CD4-positive, CD25-positive, alpha-beta regulatory T cell (primary cell): ENCODE results near the gene HMCN1. TPM values are rescaled to one million over a fixed set of nuclear protein-coding genes. Genes with fewer than 3 reads are reported as not detected.

Source experiments
- ATAC-seq, 2 donors: fragments of 150-1000 bp; cut with Tn5 transposase; one replicate each; pipeline ENCODE4 v1.10.0; 2021; ENCODE audit warnings: low read depth in 2 of 2, moderate number of reproducible peaks in 2 of 2, moderate library complexity in 1 of 2
- DNase-seq, 3 donors: peaks; one replicate each; pipeline versions ENCODE4 v3.0.0 to v3.0.0-alpha.2; 2012 to 2022; ENCODE audit warnings: mixed read lengths in 1 of 3
- H3K27ac ChIP-seq: one replicate; pipeline ENCODE4 v1.7.0; 2013; ENCODE audit warnings: mild to moderate bottlenecking, low read length; ENCODE audit not compliant: insufficient read depth, poor library complexity, severe bottlenecking
- H3K27me3 ChIP-seq: one replicate; pipeline ENCODE4 v1.7.0; 2013; ENCODE audit warnings: low read length; ENCODE audit not compliant: control insufficient read depth, insufficient read depth
- H3K36me3 ChIP-seq: one replicate; pipeline ENCODE4 v1.7.0; 2013; ENCODE audit warnings: mild to moderate bottlenecking, low read length, moderate library complexity; ENCODE audit not compliant: control insufficient read depth, insufficient read depth
- H3K4me1 ChIP-seq: 2 replicates; pipeline ENCODE4 v1.7.0; 2013; ENCODE audit warnings: mild to moderate bottlenecking, low read length; ENCODE audit not compliant: insufficient read depth, control insufficient read depth, poor library complexity, severe bottlenecking
- H3K4me3 ChIP-seq: one replicate; pipeline ENCODE4 v1.7.0; 2013; ENCODE audit warnings: low read depth, mild to moderate bottlenecking, low read length, moderate library complexity
- H3K9me3 ChIP-seq, 2 experiments: 1 replicate in 1 of 2; 2 replicates in 1 of 2; pipeline ENCODE4 v1.7.0; 2013; ENCODE audit warnings: low read length in 2 of 2, mild to moderate bottlenecking in 1 of 2, moderate library complexity in 1 of 2; ENCODE audit not compliant: control insufficient read depth in 2 of 2
- H3K27ac Mint-ChIP-seq, 3 donors: one replicate each; pipeline ENCODE4 v1.8.0; 2020 to 2022; ENCODE audit warnings: mild to moderate bottlenecking in 3 of 3, mixed read lengths in 3 of 3, moderate library complexity in 2 of 3
- H3K27me3 Mint-ChIP-seq: one replicate; pipeline ENCODE4 v1.8.0; 2022; ENCODE audit warnings: mild to moderate bottlenecking, mixed read lengths
- H3K36me3 Mint-ChIP-seq: one replicate; pipeline ENCODE4 v1.8.0; 2020; ENCODE audit warnings: mixed read lengths
- H3K4me1 Mint-ChIP-seq, 4 donors: one replicate each; pipeline ENCODE4 v1.8.0; 2020 to 2022; ENCODE audit warnings: mixed read lengths in 4 of 4, mild to moderate bottlenecking in 1 of 4
- H3K4me3 Mint-ChIP-seq, 4 donors: one replicate each; pipeline ENCODE4 v1.8.0; 2020 to 2022; ENCODE audit warnings: mild to moderate bottlenecking in 4 of 4, mixed read lengths in 4 of 4, moderate library complexity in 3 of 4
- H3K9me3 Mint-ChIP-seq, 7 donors: one replicate each; pipeline ENCODE4 v1.8.0; 2020 to 2022; ENCODE audit warnings: mixed read lengths in 7 of 7, mild to moderate bottlenecking in 3 of 7, moderate library complexity in 2 of 7
- polyA plus RNA-seq, 4 donors: library from polyadenylated mRNA; unstranded; fragments of 300-500 nt; fragmentation: Illumina TruSeq; gene quantifications; one replicate each; pipeline ENCODE4 v1.2.3, GENCODE V29; 2021
- total RNA-seq: library from RNA; stranded (reverse); gene quantifications from one replicate; pipeline ENCODE4 v1.2.3, GENCODE V29; 2022

The HMCN1 gene
- total and polyA plus RNA-seq, 5 donors from 2014 or later = 0.07 to 0.81 (median 0.58) TPM; not detected in 1

GRCh38 chr1:185696422-185697150, 37.6 kb upstream of the HMCN1 start:
- peaks cover 22% of the 10 kb centered on the region for H3K4me1 ChIP-seq
- H3K36me3 Mint-ChIP-seq = no peaks in the 10 kb centered on the region
- H3K27me3 Mint-ChIP-seq = peaks cover 8% of the 10 kb centered on the region
- no peaks in the 10 kb centered on the region for H3K27me3 ChIP-seq
- DNase-seq (no peak), ATAC-seq (no peak)
- no peaks in the 10 kb centered on the region for H3K9me3 ChIP-seq
- H3K27ac ChIP-seq = no peak overlapping the region
- no peaks in the 10 kb centered on the region for H3K36me3 ChIP-seq
- no peak overlapping the region for H3K27ac Mint-ChIP-seq
- peaks cover 23 to 40% (median 30%) of the 10 kb centered on the region in 4 donors for H3K4me1 Mint-ChIP-seq
- no peak overlapping the region for H3K4me3 ChIP-seq
- peaks cover 0 to 3% (median 0%) of the 10 kb centered on the region in 7 donors for H3K9me3 Mint-ChIP-seq
- H3K4me3 Mint-ChIP-seq = no peak overlapping the region

GRCh38 chr1:185699874-185700273, 34.3 kb upstream of the HMCN1 start:
- Histone ChIP-seq H3K4me1 (peaks cover 9% of the 10 kb centered on the region), H3K36me3 (no peaks in the 10 kb centered on the region), H3K4me3 (no peak overlapping the region), H3K9me3 (no peaks in the 10 kb centered on the region), H3K27me3 (no peaks in the 10 kb centered on the region), H3K27ac (no peak overlapping the region)
- H3K27ac Mint-ChIP-seq = no peak overlapping the region
- H3K36me3 Mint-ChIP-seq = no peaks in the 10 kb centered on the region
- no peaks in the 10 kb centered on the region for H3K9me3 Mint-ChIP-seq
- DNase-seq = no peak
- peaks cover 5% of the 10 kb centered on the region for H3K27me3 Mint-ChIP-seq
- peaks cover 6 to 20% (median 16%) of the 10 kb centered on the region in 4 donors for H3K4me1 Mint-ChIP-seq
- no peak for ATAC-seq
- no peak overlapping the region for H3K4me3 Mint-ChIP-seq

- peaks cover 8% of the 10 kb centered on the region for H3K4me1 ChIP-seq
- Mint-ChIP-seq H3K9me3 (peaks cover 0 to 3% (median 0%) of the 10 kb centered on the region in 7 donors), H3K27me3 (peaks cover 9% of the 10 kb centered on the region), H3K36me3 (no peaks in the 10 kb centered on the region), H3K27ac (peak overlapping the region in 1 of 3 donors; percentile 57), H3K4me3 (peak overlapping the region in 1 of 4 donors; percentile 7), H3K4me1 (peaks cover 0 to 13% (median 11%) of the 10 kb centered on the region in 4 donors)
- ATAC-seq (no peak), DNase-seq (no peak)
- H3K27ac ChIP-seq = no peak overlapping the region
- H3K27me3 ChIP-seq = no peaks in the 10 kb centered on the region
- H3K9me3 ChIP-seq = no peaks in the 10 kb centered on the region
- H3K4me3 ChIP-seq = no peak overlapping the region
- H3K36me3 ChIP-seq = no peaks in the 10 kb centered on the region
These were observed 32.5 kb upstream of the HMCN1 start for GRCh38 chr1:185701650-185702049.

GRCh38 chr1:185704181-185704580, 30.0 kb upstream of the HMCN1 start:
- ATAC-seq (no peak), DNase-seq (no peak)
- Histone ChIP-seq H3K4me1 (peaks cover 8% of the 10 kb centered on the region), H3K9me3 (no peaks in the 10 kb centered on the region), H3K4me3 (no peak overlapping the region), H3K27ac (no peak overlapping the region), H3K36me3 (no peaks in the 10 kb centered on the region), H3K27me3 (no peaks in the 10 kb centered on the region)
- Mint-ChIP-seq H3K4me1 (peaks cover 0 to 13% (median 11%) of the 10 kb centered on the region in 4 donors), H3K9me3 (peaks cover 0 to 3% (median 0%) of the 10 kb centered on the region in 7 donors), H3K4me3 (no peak overlapping the region), H3K36me3 (no peaks in the 10 kb centered on the region), H3K27ac (no peak overlapping the region), H3K27me3 (peaks cover 9% of the 10 kb centered on the region)

- H3K4me3 ChIP-seq = no peak overlapping the region
- Mint-ChIP-seq H3K4me1 (peaks cover 0 to 4% (median 3%) of the 10 kb centered on the region in 4 donors), H3K4me3 (no peak overlapping the region), H3K27ac (no peak overlapping the region), H3K9me3 (peaks cover 0 to 4% (median 2%) of the 10 kb centered on the region in 7 donors), H3K36me3 (no peaks in the 10 kb centered on the region), H3K27me3 (peaks cover 21% of the 10 kb centered on the region)
- ATAC-seq (no peak), DNase-seq (no peak)
- no peaks in the 10 kb centered on the region for H3K27me3 ChIP-seq
- H3K9me3 ChIP-seq = no peaks in the 10 kb centered on the region
- H3K27ac ChIP-seq = no peak overlapping the region
- no peaks in the 10 kb centered on the region for H3K36me3 ChIP-seq
- H3K4me1 ChIP-seq = no peaks in the 10 kb centered on the region
These were observed 18.1 kb upstream of the HMCN1 start for GRCh38 chr1:185716095-185716494.

GRCh38 chr1:185719021-185719420, 15.2 kb upstream of the HMCN1 start:
- Histone ChIP-seq H3K4me3 (no peak overlapping the region), H3K27ac (no peak overlapping the region), H3K36me3 (no peaks in the 10 kb centered on the region), H3K27me3 (no peaks in the 10 kb centered on the region), H3K9me3 (no peaks in the 10 kb centered on the region), H3K4me1 (no peaks in the 10 kb centered on the region)
- DNase-seq = no peak
- H3K27ac Mint-ChIP-seq = no peak overlapping the region
- H3K36me3 Mint-ChIP-seq = no peaks in the 10 kb centered on the region
- peaks cover 0 to 4% (median 3%) of the 10 kb centered on the region in 4 donors for H3K4me1 Mint-ChIP-seq
- peaks cover 0 to 4% (median 0%) of the 10 kb centered on the region in 7 donors for H3K9me3 Mint-ChIP-seq
- no peak for ATAC-seq
- peaks cover 21% of the 10 kb centered on the region for H3K27me3 Mint-ChIP-seq
- no peak overlapping the region for H3K4me3 Mint-ChIP-seq

GRCh38 chr1:185720633-185721272, 13.4 kb upstream of the HMCN1 start:
- H3K27ac ChIP-seq = no peak overlapping the region
- H3K27ac Mint-ChIP-seq = no peak overlapping the region

More at GRCh38 chr1:185720633-185721272, 13.4 kb upstream of the HMCN1 start:
- H3K36me3 Mint-ChIP-seq = no peaks in the 10 kb centered on the region
- Histone ChIP-seq H3K4me1 (no peaks in the 10 kb centered on the region), H3K36me3 (no peaks in the 10 kb centered on the region), H3K27me3 (no peaks in the 10 kb centered on the region), H3K9me3 (no peaks in the 10 kb centered on the region), H3K4me3 (no peak overlapping the region)
- peak in 1 of 3 donors; percentile 42 for DNase-seq
- no peak overlapping the region for H3K4me3 Mint-ChIP-seq
- H3K9me3 Mint-ChIP-seq = peaks cover 0 to 1% (median 0%) of the 10 kb centered on the region in 7 donors
- peaks cover 21% of the 10 kb centered on the region for H3K27me3 Mint-ChIP-seq
- no peak for ATAC-seq
- peaks cover 0 to 4% (median 3%) of the 10 kb centered on the region in 4 donors for H3K4me1 Mint-ChIP-seq
